Germinal center (tissue), 1 donor: ENCODE data around the gene ZDBF2.
"Not testable (repeated sequence)": the region's sequence is repeated elsewhere in the genome, so short reads cannot be mapped to it uniquely, and the experiment has no call there.

Source experiments
- DNase-seq: peaks from one replicate; pipeline ENCODE4 v3.0.0; 2012; ENCODE audit warnings: mixed read lengths, low spot score

ZDBF2 gene

GRCh38 chr2:206274434-206275311 is at the start of gene ZDBF2:
TSS of gene ZDBF2 (plus strand) at chr2:206274663. CDS start at chr2:206281850, 7,187 bp downstream.
- peak; percentile 76 for DNase-seq

- no peak for DNase-seq
Measured at GRCh38 chr2:206225435-206226232, 48.8 kb upstream of the ZDBF2 start.

GRCh38 chr2:206228636-206229035 is 45.8 kb upstream of the ZDBF2 start:
- DNase-seq: not testable (repeated sequence)

GRCh38 chr2:206229642-206230041 is 44.8 kb upstream of the ZDBF2 start:
- no peak for DNase-seq

DNA sequence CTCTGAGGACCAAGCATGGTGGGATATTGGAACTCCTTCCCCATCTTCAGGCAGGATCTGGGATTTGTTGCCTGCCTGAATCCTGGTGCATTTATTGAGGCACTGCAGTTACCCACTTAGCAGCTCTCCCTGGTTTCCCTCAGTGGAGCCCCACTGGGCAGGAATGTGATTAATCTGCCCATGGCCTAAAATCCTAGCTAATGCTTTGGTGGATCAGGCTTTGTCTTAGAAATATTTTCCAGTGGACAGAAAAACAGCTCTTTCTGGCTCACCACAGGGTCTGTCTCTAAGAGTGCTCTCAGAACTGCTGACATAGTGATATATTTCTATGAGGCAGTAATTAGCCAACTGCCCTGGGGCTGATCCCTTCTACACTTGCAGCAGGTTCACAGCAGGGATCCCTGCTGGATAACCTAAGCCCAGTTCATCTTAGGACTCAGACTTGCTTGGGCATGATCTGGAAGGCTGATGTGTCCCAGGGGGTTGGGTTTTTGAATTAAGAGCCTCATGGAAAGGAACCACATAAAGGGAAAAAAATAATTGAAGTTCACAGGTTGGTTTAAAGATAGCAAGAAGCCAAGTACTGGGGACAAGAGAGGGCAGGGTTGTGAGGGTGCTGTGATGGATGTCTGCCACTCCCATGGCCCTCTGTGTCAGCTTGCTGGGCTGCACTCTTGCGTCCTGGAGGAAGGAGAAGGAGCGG is 44.3 kb upstream of the ZDBF2 start:
- no peak for DNase-seq

DNA sequence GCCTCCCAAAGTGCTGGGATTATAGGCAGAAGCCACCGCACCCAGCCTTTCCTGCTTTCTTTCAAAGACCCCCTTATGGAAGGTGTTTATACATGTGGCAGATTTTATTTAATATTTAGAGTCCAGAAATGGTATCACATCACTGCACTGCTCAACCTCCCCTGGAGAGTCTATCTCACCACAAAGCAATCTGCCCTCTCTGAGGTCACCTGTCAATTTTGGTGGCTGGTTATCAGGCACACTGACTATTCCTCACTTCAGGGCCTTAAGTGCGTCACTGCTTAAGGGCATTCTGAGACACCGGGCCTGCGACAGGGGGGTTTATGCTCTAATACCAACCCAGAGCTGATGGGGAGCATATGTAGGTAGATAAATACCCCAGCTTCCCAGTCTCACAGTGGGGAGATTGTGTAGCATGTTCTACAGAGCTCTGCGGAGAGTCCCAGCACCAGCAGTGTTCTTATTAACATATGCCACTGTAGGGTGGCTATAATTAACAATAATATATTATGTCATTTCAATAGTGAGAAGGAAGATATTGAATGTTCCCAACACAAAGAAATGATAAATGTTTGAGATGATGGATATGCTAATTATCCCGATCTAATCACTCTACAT is 42.7 kb upstream of the ZDBF2 start:
- DNase-seq: no peak

DNA sequence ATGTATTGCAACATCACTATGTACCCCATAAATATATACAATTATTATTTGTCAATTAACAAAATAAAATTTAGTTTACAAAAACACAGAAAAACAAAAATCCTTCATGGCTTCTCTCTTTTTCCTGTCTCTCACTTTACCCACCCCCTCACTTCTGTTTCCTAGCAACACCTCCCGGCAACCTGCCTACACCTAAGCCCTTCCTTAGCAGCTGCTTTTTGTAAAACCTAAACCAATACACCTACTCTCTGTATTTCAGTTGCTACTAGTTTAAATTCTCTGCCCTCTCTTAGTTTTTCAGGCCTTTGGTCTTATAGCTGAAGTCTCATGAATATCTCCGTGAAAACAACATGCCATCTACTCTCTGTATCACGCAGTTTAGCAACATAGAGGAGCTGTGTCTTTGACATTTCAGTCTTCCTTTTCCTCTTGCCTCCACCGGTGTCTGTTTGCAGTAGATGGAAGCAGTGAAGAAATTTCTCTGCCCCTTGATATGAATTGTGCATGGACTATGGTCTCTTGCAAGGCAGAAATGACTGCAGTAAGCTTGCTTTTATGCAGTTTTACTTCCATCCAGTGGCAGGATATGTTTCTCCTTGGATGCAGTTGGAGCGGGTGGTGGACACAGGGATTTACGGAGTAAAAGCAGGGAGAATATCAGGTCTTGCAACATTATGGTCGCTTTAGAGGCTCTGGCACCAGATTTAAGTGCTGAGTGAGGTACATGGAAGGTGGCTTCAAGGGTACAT is 42.0 kb upstream of the ZDBF2 start:
- DNase-seq: no peak

GRCh38 chr2:206239157-206239556 is 35.3 kb upstream of the ZDBF2 start:
- no peak for DNase-seq

- DNase-seq: no peak
Measured at GRCh38 chr2:206240327-206240726, 34.1 kb upstream of the ZDBF2 start.

GRCh38 chr2:206241736-206242135 is 32.7 kb upstream of the ZDBF2 start:
- DNase-seq: no peak

DNA sequence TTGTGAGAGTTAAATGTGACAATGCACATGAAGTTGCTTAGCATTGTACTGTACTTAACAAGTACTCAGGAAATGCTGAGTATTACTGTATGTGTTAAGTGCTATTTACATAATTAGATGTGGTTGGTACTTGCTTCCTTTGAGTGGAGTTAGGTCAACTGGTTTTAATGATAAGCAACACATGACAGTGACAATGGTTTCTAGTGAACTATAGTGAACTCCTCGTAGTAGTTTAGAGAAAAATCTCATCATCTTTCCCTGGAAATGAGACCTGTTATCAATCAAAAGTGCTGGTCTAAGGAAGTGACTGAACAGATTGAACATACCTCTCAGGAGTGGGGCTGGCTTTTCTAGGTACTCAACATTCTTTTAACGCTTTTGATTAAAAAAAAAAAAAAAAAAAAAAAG is 29.2 kb upstream of the ZDBF2 start:
- peak; percentile 14 for DNase-seq

DNA sequence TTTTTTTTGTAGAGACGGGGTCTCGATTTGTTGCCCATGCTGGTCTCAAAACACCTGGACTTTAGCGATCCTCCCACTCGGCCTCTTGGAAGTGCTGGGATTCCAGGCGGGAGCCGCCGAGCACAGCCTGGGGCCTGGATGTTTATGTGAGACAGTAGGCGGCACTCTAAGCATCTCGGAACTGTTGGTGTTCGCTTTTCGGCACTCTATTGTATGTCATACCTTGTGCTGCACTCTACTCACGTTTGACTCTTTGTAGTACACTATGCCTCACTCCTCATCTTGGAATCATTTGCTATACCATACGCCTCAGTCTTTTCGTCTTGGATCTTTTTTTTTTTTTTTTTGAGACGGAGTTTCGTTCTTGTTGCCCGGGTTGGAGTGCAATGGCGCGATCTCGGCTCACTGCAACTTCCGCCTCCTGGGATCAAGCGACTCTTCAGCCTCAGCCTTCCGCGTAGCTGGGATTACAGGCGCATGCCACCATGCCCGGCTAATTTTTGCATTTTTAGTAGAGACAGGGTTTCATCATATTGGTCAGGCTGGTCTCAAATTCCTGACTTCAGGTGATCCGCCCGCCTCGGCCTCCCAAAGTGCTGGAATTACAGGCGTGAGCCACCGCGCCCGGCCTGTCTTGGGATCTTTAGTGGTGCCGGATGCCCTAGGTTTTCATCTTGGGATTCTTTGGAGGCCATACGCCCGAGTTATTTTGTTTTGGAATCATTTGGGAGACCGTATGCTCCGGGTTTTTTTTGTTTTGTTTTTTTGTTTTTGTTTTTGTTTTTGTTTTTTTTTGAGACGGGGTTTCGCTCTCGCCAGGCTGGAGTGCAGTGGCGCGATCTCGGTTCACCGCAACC is 24.2 kb upstream of the ZDBF2 start:
- peak; percentile 18 for DNase-seq

DNA sequence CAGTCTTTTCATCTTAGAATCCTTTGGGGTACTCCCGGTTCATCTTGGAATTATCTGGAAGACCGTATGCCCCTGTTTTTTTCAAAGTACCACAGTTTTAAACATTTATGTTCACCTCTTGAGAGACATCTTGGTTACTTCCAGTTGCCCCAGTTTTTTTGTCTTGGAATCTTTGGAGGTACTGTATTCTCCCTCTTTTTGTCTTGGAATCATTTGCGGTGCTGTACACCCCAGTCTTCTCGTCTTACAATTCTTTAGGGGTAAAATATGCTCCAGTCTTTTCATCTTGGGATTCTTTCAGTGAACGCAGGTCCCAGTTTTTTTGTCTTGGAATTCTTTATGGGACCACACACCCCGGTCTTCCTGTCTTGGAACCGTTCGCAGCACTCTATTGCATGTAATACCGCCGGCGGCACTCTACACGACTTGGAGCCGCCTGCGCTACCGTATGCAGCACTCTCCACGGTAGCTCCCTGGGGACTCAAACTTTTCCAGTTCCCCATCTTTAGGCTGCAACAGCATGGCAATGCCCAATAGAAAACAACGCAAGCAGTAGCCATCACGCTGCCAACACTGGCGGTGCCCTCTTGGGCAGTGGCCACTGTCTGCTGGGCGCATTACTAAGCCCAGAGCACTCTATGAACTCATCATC is 21.2 kb upstream of the ZDBF2 start:
- DNase-seq: no peak

GRCh38 chr2:206253777-206254166 is 20.7 kb upstream of the ZDBF2 start:
- DNase-seq: no peak

GRCh38 chr2:206255003-206255402 is 19.5 kb upstream of the ZDBF2 start:
- DNase-seq: no peak

- no peak for DNase-seq
Measured at GRCh38 chr2:206256706-206257205, 17.7 kb upstream of the ZDBF2 start.

DNA sequence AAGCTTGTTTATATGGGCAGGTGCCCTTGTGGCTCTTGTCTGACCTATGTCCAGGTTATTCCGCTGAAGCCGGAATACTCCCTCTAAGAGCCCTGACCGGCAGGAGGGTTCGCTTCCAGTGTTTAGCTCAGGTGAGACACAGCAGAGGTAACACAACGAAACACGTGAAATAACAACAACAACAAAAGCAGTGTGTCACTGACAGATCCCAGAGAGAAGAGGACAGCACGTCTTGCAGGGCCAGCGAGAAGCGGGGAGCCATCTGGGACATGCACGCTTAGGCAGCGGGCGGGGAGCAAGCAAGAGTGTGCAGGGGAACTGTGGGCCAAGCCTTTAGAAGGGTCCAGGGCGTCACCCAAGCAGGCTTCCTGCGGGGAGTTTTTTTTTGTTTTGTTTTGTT is 17.1 kb upstream of the ZDBF2 start:
- DNase-seq: no peak

DNA sequence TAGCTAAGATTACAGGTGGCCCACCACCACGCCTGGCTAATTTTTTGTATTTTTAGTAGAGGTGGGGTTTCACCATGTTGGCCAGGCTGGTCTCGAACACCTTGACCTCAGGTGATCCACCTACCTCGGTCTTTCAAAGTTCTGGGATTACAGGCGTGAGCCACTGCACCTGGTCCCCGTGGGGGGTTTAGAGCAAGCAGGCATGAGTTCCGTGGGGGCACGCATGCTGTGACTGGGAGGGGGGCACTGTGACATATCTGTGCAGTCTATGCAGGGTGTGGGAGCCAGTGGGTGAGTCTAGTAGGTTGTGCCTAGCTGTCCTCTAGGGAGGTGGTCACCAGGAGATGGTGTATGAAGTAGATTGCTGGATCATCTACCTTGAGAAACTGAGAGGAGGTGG is 16.6 kb upstream of the ZDBF2 start:
- DNase-seq: no peak

DNA sequence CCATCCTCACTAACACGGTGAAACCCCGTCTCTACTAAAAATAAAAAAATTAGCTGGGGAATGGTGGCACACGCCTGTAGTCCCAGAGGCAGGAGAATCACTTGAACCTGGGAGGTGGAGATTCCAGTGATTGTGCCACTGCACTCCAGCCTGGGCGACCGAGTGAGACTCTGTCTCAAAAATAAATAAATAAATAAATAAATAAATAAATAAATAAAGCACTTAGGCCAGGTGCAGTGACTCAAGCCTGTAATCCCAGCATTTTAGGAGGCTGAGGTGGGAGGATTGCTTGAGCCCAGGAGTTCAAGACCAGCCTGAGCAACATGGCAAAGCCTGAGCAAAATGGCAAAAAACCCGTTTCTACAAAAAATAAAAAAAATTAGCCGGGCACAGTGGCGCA is 15.8 kb upstream of the ZDBF2 start:
- DNase-seq: not testable (repeated sequence)
